H9 (cell line): Measurements from ENCODE around the gene SNRPA1. TPM values are rescaled to one million over a fixed set of nuclear protein-coding genes. Genes with fewer than 3 reads are reported as not detected.

Experiments
- DNase-seq: peaks from one replicate; pipeline ENCODE4 v3.0.0-alpha.2; 2017
- H2AFZ ChIP-seq: one replicate; pipeline ENCODE4 v1.6.1; 2013; ENCODE audit warnings: mild to moderate bottlenecking, low read length, control low read depth, moderate library complexity
- H2AK5ac ChIP-seq: 2 replicates; pipeline ENCODE4 v1.6.1; 2013; ENCODE audit warnings: low read length, control low read depth, mixed read lengths; ENCODE audit not compliant: insufficient read length
- H2BK120ac ChIP-seq: one replicate; pipeline ENCODE4 v1.6.1; 2013; ENCODE audit warnings: low read depth, mild to moderate bottlenecking, low read length, control low read depth, inconsistent platforms; ENCODE audit not compliant: poor library complexity, severe bottlenecking
- H2BK12ac ChIP-seq: 2 replicates; pipeline ENCODE4 v1.6.1; 2013; ENCODE audit warnings: low read length, control low read depth, mixed read lengths, low read depth; ENCODE audit not compliant: insufficient read length
- H2BK15ac ChIP-seq: 2 replicates; pipeline ENCODE4 v1.6.1; 2013; ENCODE audit warnings: low read depth, low read length, control low read depth
- H2BK20ac ChIP-seq: one replicate; pipeline ENCODE4 v1.6.1; 2013; ENCODE audit warnings: low read depth, mild to moderate bottlenecking, low read length, control low read depth, inconsistent platforms; ENCODE audit not compliant: poor library complexity, severe bottlenecking
- H2BK5ac ChIP-seq: 2 replicates; pipeline ENCODE4 v1.6.1; 2013; ENCODE audit warnings: low read length, control low read depth, mixed read lengths; ENCODE audit not compliant: insufficient read length
- H3K14ac ChIP-seq: 2 replicates; pipeline ENCODE4 v1.6.1; 2013; ENCODE audit warnings: low read length, control low read depth; ENCODE audit not compliant: insufficient read depth
- H3K18ac ChIP-seq: 2 replicates; pipeline ENCODE4 v1.6.1; 2013; ENCODE audit warnings: low read depth, mild to moderate bottlenecking, mixed read lengths, low read length, control low read depth; ENCODE audit not compliant: insufficient read length
- H3K23ac ChIP-seq: 2 replicates; pipeline ENCODE4 v1.6.1; 2013; ENCODE audit warnings: low read length, control low read depth, mixed read lengths, low read depth; ENCODE audit not compliant: insufficient read length
- H3K23me2 ChIP-seq: 2 replicates; pipeline ENCODE4 v1.6.1; 2013; ENCODE audit warnings: low read depth, mild to moderate bottlenecking, mixed read lengths, low read length, control low read depth; ENCODE audit not compliant: insufficient read length, poor library complexity, severe bottlenecking
- H3K27ac ChIP-seq: 2 replicates; pipeline ENCODE4 v1.5.1; 2013; ENCODE audit warnings: low read length, control low read depth, mixed read lengths, low read depth; ENCODE audit not compliant: insufficient read length
- H3K27me3 ChIP-seq: 2 replicates; pipeline ENCODE4 v1.6.1; 2013; ENCODE audit warnings: low read length, control low read depth, inconsistent platforms; ENCODE audit not compliant: insufficient read depth
- H3K4ac ChIP-seq: 2 replicates; pipeline ENCODE4 v1.6.1; 2013; ENCODE audit warnings: low read depth, mild to moderate bottlenecking, control low read depth, inconsistent platforms, low read length, moderate library complexity
- H3K4me1 ChIP-seq: 2 replicates; pipeline ENCODE4 v1.6.1; 2013; ENCODE audit warnings: low read length, control low read depth, inconsistent platforms; ENCODE audit not compliant: insufficient read depth
- H3K4me2 ChIP-seq: 2 replicates; pipeline ENCODE4 v1.6.1; 2013; ENCODE audit warnings: low read length, control low read depth, mixed read lengths; ENCODE audit not compliant: insufficient read length, insufficient read depth
- H3K56ac ChIP-seq: 2 replicates; pipeline ENCODE4 v1.6.1; 2013; ENCODE audit warnings: low read depth, mild to moderate bottlenecking, mixed read lengths, low read length, control low read depth; ENCODE audit not compliant: insufficient read length
- H3K79me1 ChIP-seq: 2 replicates; pipeline ENCODE4 v1.6.1; 2013; ENCODE audit warnings: low read depth, mild to moderate bottlenecking, moderate library complexity, low read length, control low read depth, inconsistent platforms; ENCODE audit not compliant: insufficient read depth, poor library complexity, severe bottlenecking
- H3K79me2 ChIP-seq: 2 replicates; pipeline ENCODE4 v1.6.1; 2013; ENCODE audit warnings: low read length, control low read depth, inconsistent platforms; ENCODE audit not compliant: insufficient read depth
- H3K9ac ChIP-seq: 2 replicates; pipeline ENCODE4 v1.6.1; 2013; ENCODE audit warnings: low read length, control low read depth, mixed read lengths; ENCODE audit not compliant: insufficient read length; ENCODE audit errors: extremely low read depth
- H3K9me3 ChIP-seq: one replicate; pipeline ENCODE4 v1.6.1; 2013; ENCODE audit warnings: low read depth, low read length, inconsistent platforms; ENCODE audit not compliant: control insufficient read depth
- H3T11ph ChIP-seq: one replicate; pipeline ENCODE4 v1.6.1; 2013; ENCODE audit warnings: mild to moderate bottlenecking, low read length, control low read depth, inconsistent platforms
- H4K20me1 ChIP-seq: one replicate; pipeline ENCODE4 v1.6.1; 2013; ENCODE audit not compliant: control insufficient read depth, insufficient read length, insufficient read depth
- H4K5ac ChIP-seq: 2 replicates; pipeline ENCODE4 v1.6.1; 2013; ENCODE audit warnings: low read depth, mild to moderate bottlenecking, mixed read lengths, low read length, control low read depth; ENCODE audit not compliant: insufficient read length
- H4K8ac ChIP-seq: replicated peaks from 2 replicates; pipeline ENCODE4 v1.6.1; 2013; ENCODE audit warnings: low read length, control low read depth, mixed read lengths, low read depth; ENCODE audit not compliant: insufficient read length
- H4K91ac ChIP-seq: 2 replicates; pipeline ENCODE4 v1.6.1; 2013; ENCODE audit warnings: low read depth, mild to moderate bottlenecking, moderate library complexity, mixed read lengths, low read length, control low read depth; ENCODE audit not compliant: insufficient read length
- H3K27ac Mint-ChIP-seq, 3 experiments: 2 replicates in 2 of 3; 3 replicates in 1 of 3; pipeline ENCODE4 v1.8.0; 2020 to 2021; ENCODE audit warnings: mixed read lengths in 3 of 3, mild to moderate bottlenecking in 1 of 3, moderate library complexity in 1 of 3
- H3K27me3 Mint-ChIP-seq: 2 replicates; pipeline ENCODE4 v1.8.0; 2021; ENCODE audit warnings: low read depth, mild to moderate bottlenecking, moderate library complexity, mixed read lengths
- H3K36me3 Mint-ChIP-seq, 3 experiments: 2 replicates in 2 of 3; 3 replicates in 1 of 3; pipeline ENCODE4 v1.8.0; 2020 to 2021; ENCODE audit warnings: low read depth in 3 of 3, mixed read lengths in 3 of 3; ENCODE audit not compliant: insufficient read depth in 1 of 3
- H3K4me1 Mint-ChIP-seq, 2 experiments: 2 replicates each; pipeline ENCODE4 v1.8.0; 2020; ENCODE audit warnings: mixed read lengths in 2 of 2
- H3K4me3 Mint-ChIP-seq, 2 experiments: 2 replicates in 1 of 2; 3 replicates in 1 of 2; pipeline ENCODE4 v1.8.0; 2020 to 2021; ENCODE audit warnings: mild to moderate bottlenecking in 2 of 2, mixed read lengths in 2 of 2, moderate library complexity in 1 of 2
- H3K9me3 Mint-ChIP-seq, 2 experiments: 2 replicates in 1 of 2; 3 replicates in 1 of 2; pipeline ENCODE4 v1.8.0; 2020; ENCODE audit warnings: mild to moderate bottlenecking in 2 of 2, mixed read lengths in 2 of 2, moderate library complexity in 1 of 2
- CTCF ChIP-seq: fragments of 200-600 bp; sonication (generic); conservative IDR thresholded peaks from 3 replicates; pipeline ENCODE4 v1.8.0; 2021; ENCODE audit warnings: antibody characterized with exemption, mild to moderate bottlenecking
- WGBS: extraction: QIAGEN DNeasy Blood & Tissue Kit; methylation state at CpG from one replicate; pipeline ENCODE4 v1.1.7; 2013; ENCODE audit warnings: missing lambda C conversion rate, low lambda C conversion rate, mixed read lengths; ENCODE audit not compliant: insufficient read length; ENCODE audit errors: extremely low coverage; 5-methylcytosine and 5-hydroxymethylcytosine counted together
- total RNA-seq: library from RNA; stranded (reverse); gene quantifications from 2 replicates; pipeline ENCODE4 v1.2.1, GENCODE V29; 2021

Gene SNRPA1
- total RNA-seq, 1 experiment from 2014 or later = 145 TPM

DNA sequence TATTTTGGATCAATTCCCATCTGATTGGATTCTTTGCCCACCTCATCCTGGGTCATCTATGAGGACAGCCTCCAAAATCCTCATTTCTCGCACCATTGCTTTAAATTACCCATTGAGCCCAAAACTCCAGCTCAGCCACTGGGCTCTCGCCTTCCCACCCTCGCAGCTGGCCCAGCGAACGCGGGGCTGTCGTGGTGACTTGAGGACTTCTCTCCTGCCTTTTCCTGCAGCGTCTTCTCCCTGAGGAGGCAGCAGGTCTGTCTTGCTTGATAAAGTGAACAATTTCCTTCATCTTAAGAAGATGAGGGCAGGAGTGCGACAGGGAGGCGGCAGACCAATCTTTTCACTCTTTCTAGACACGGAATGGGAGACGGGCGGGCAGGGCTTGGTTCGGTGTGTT is 33.0 kb upstream of the SNRPA1 start:
- Mint-ChIP-seq H3K9me3 (no peaks in the 10 kb centered on the region), H3K36me3 (no peaks in the 10 kb centered on the region; a peak in 1 of 7 replicates), H3K4me3 (no peak overlapping the region), H3K27ac (no peak overlapping the region), H3K4me1 (no peaks in the 10 kb centered on the region; a peak in 1 of 4 replicates), H3K27me3 (peaks cover 69% of the 10 kb centered on the region)
- Histone ChIP-seq H3K9ac (no peak overlapping the region), H2BK5ac (no peak overlapping the region), H3K27ac (no peak overlapping the region), H3T11ph (no peak overlapping the region), H4K20me1 (no peaks in the 10 kb centered on the region), H3K4ac (no peak overlapping the region), H3K18ac (no peak overlapping the region), H3K56ac (no peak overlapping the region), H2AFZ (no peak overlapping the region), H2BK12ac (no peak overlapping the region), H3K23ac (no peak overlapping the region), H2BK15ac (no peak overlapping the region), H3K27me3 (no peaks in the 10 kb centered on the region; the same call in 1 of the 2 replicates), H2AK5ac (no peak overlapping the region), H2BK120ac (no peak overlapping the region), H3K23me2 (no peaks in the 10 kb centered on the region), H4K91ac (no peak overlapping the region), H4K8ac (no peak overlapping the region), H3K14ac (no peak overlapping the region), H3K4me1 (no peaks in the 10 kb centered on the region), H3K9me3 (no peaks in the 10 kb centered on the region), H3K4me2 (no peak overlapping the region), H3K79me2 (no peaks in the 10 kb centered on the region), H3K79me1 (no peaks in the 10 kb centered on the region), H2BK20ac (no peak overlapping the region), H4K5ac (no peak overlapping the region)
- no CpG with 5 or more reads among the region's 14 CpGs for WGBS
- TF ChIP-seq CTCF = no peak
- DNase-seq = no peak
